ENCODE results near the gene SLC1A2. TPM values are rescaled to one million over a fixed set of nuclear protein-coding genes. Genes with fewer than 3 reads are reported as not detected.
A peak's percentile ranks its signal among the peaks of the same experiment; 100 is the strongest.

The SLC1A2 gene
- total RNA-seq, 2 donors from 2014 or later = 0.10 to 0.13 TPM

- Histone ChIP-seq H3K27ac (peak overlapping the region; percentile 29), H3K4me3 (no peak overlapping the region), H3K36me3 (no peaks in the 10 kb centered on the region), H3K4me1 (no peaks in the 10 kb centered on the region), H3K9me3 (no peaks in the 10 kb centered on the region), H3K27me3 (no peaks in the 10 kb centered on the region), H3K9ac (ENCODE audit: low read depth in 2 of 2, low read length in 2 of 2) (no peak overlapping the region)
- no peak for DNase-seq
- TF ChIP-seq CTCF (IDR thresholded peaks at IDR 0.05) = no peak
- intact Hi-C loops (cut with DNase I) = no loop called here
Measured at GRCh38 chr11:35330931-35331330, 88.4 kb downstream of the SLC1A2 start.

GRCh38 chr11:35330156-35330889 lies 89.0 kb downstream of the SLC1A2 start:
- H3K4me1 ChIP-seq = no peaks in the 10 kb centered on the region
- no peak for DNase-seq
- H3K9me3 ChIP-seq = no peaks in the 10 kb centered on the region
- no peak overlapping the region for H3K27ac ChIP-seq
- H3K4me3 ChIP-seq = no peak overlapping the region
- intact Hi-C loops (cut with DNase I) = no loop called here
- H3K27me3 ChIP-seq = no peaks in the 10 kb centered on the region
- H3K36me3 ChIP-seq = no peaks in the 10 kb centered on the region
- TF ChIP-seq CTCF (IDR thresholded peaks at IDR 0.05) = no peak
- no peak overlapping the region for H3K9ac ChIP-seq (ENCODE audit: low read depth in 2 of 2, low read length in 2 of 2)

GRCh38 chr11:35327829-35328228 lies 91.5 kb downstream of the SLC1A2 start:
- H3K27ac ChIP-seq = no peak overlapping the region

GRCh38 chr11:35326266-35326879 lies 93.0 kb downstream of the SLC1A2 start:
- Histone ChIP-seq H3K4me3 (no peak overlapping the region), H3K36me3 (no peaks in the 10 kb centered on the region), H3K9me3 (no peaks in the 10 kb centered on the region), H3K27me3 (no peaks in the 10 kb centered on the region), H3K4me1 (no peaks in the 10 kb centered on the region), H3K9ac (ENCODE audit: low read depth in 2 of 2, low read length in 2 of 2) (no peak overlapping the region), H3K27ac (no peak overlapping the region)
- intact Hi-C loops (cut with DNase I) = no loop called here
- no peak for DNase-seq
- TF ChIP-seq CTCF (IDR thresholded peaks at IDR 0.05) = no peak

More at GRCh38 chr11:35327829-35328228, 91.5 kb downstream of the SLC1A2 start:
- Histone ChIP-seq H3K4me1 (no peaks in the 10 kb centered on the region), H3K4me3 (no peak overlapping the region), H3K36me3 (no peaks in the 10 kb centered on the region), H3K9ac (ENCODE audit: low read depth in 2 of 2, low read length in 2 of 2) (no peak overlapping the region), H3K27me3 (no peaks in the 10 kb centered on the region), H3K9me3 (no peaks in the 10 kb centered on the region)
- intact Hi-C loops (cut with DNase I) = no loop called here
- no peak for DNase-seq
- TF ChIP-seq CTCF (IDR thresholded peaks at IDR 0.05) = no peak

GRCh38 chr11:35324981-35325380 lies 94.4 kb downstream of the SLC1A2 start:
- Histone ChIP-seq H3K36me3 (no peaks in the 10 kb centered on the region), H3K27ac (no peak overlapping the region), H3K9ac (ENCODE audit: low read depth in 2 of 2, low read length in 2 of 2) (no peak overlapping the region), H3K4me3 (no peak overlapping the region), H3K9me3 (no peaks in the 10 kb centered on the region), H3K4me1 (no peaks in the 10 kb centered on the region), H3K27me3 (no peaks in the 10 kb centered on the region)
- intact Hi-C loops (cut with DNase I) = loop anchor here (5.0 kb wide), 1 partner anchor 47 kb away; no protein-coding TSS in a partner anchor
- no peak for DNase-seq
- no peak for TF ChIP-seq CTCF (IDR thresholded peaks at IDR 0.05)
